ENCODE measurements around the gene MRPS12. TPM values are rescaled to one million over a fixed set of nuclear protein-coding genes. Genes with fewer than 3 reads are reported as not detected.
"Not testable (repeated sequence)": the region's sequence is repeated elsewhere in the genome, so short reads cannot be mapped to it uniquely, and the experiment has no call there.

Gene MRPS12
- total RNA-seq, 1 donor from 2014 or later = 17.1 TPM

DNA sequence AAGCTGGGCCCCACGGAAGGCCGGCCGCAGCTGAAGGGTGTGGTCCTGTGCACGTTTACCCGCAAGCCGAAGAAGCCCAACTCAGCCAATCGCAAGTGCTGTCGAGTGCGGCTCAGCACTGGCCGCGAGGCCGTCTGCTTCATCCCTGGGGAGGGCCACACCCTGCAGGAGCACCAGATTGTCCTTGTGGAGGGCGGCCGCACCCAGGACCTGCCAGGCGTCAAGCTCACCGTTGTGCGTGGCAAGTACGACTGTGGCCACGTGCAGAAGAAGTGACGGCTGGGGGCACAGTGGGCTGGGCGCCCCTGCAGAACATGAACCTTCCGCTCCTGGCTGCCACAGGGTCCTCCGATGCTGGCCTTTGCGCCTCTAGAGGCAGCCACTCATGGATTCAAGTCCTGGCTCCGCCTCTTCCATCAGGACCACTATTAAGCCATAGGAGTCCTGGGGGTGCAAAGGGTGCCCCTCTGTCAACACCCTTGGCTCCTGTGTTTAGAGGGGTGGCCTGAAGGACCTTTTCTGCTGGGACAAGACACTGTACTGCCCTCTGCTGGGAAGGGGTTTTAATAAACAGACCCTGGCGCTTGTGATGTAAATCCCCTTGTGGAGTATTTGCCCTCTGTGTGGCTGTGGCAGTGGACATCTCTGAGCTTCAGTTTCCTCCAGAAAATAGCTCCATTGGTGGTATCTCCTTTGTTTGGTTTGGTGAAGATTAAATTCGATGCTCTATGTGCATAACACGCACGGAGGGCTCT lies 1.9 kb downstream of the MRPS12 start:
- no peak for FAIRE-seq
- DNase-seq (ENCODE audit: low spot score in 2 of 2) = no peak

DNA sequence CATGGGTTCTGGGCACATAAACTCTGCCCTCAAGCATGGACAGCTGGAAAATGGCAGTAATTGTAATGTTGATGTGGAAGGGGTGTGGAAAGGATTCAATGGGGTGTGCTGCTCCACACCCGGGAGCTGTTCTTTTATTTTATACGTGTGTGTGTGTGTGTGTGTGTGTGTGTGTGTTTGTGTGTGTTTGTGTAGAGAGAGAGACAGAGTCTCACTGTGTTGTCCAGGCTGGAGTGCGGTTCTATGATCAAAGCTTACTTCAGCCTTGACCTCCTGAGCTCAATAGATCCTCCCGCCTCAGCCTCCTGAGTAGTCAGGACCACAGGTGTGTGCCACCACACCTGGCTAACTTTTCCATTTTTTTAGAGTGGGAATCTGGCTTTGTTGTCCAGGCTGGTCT lies 2.8 kb downstream of the MRPS12 start:
- DNase-seq (ENCODE audit: low spot score in 2 of 2) (no peak), FAIRE-seq (no peak)

DNA sequence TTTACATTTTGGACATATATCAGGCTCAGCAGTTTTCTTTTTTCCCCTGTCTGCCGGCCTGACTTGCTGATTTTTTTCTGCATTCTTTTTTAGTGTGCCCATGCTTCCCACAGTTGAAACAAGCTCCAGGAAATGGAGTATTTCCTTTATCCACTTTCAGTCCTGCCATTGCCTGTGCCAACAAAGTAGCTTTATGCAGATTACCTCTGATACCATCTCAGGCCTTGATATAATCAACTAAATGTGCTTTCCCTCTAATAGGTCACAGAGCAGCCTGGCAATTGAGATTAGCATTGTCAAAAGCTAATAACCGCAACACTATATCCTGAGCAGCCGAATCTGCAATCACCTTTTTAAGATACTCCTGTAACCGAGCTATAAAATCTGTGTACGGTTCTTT lies 9.2 kb downstream of the MRPS12 start:
- no peak for DNase-seq (ENCODE audit: low spot score in 2 of 2)
- FAIRE-seq = no peak

DNA sequence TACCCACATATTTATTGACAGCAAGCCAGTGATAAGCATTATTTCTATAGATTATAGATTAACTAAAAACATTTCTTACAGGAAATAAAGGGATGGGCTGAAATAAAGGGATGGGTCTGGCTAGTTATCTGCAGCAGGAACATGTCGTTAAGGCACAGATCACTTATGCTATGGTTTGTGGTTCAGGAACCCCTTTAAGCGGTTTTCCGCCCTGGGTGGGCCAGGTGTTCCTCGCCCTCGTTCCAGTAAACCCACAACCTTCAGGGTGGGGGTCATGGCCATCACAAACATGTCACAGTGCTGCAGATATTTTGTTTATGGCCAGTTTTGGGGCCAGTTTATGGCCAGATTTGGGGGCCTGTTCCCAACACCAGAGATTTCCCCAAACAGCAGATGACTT lies 10.7 kb downstream of the MRPS12 start:
- DNase-seq (ENCODE audit: low spot score in 2 of 2); FAIRE-seq: not testable (repeated sequence)

DNA sequence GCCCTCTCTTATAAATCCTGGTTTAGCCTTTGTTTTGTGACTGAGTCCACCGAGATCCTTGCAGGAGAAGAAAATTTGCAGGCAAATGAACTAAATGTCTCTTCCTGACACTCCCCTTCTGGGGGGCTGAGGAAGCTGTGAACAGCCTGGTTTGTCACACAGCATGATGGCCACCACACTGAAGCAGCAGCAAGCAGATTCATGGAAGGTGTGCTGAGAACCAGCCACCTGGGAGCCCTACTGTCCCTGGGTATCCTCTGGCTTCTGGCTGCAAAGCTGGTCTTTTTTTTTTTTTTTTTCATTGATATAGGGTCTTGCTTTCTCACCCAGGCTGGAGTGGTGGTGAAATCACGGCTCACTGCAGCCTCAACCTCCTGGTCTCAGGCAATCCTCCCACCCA lies 11.2 kb downstream of the MRPS12 start:
- FAIRE-seq = no peak
- DNase-seq (ENCODE audit: low spot score in 2 of 2) = no peak

DNA sequence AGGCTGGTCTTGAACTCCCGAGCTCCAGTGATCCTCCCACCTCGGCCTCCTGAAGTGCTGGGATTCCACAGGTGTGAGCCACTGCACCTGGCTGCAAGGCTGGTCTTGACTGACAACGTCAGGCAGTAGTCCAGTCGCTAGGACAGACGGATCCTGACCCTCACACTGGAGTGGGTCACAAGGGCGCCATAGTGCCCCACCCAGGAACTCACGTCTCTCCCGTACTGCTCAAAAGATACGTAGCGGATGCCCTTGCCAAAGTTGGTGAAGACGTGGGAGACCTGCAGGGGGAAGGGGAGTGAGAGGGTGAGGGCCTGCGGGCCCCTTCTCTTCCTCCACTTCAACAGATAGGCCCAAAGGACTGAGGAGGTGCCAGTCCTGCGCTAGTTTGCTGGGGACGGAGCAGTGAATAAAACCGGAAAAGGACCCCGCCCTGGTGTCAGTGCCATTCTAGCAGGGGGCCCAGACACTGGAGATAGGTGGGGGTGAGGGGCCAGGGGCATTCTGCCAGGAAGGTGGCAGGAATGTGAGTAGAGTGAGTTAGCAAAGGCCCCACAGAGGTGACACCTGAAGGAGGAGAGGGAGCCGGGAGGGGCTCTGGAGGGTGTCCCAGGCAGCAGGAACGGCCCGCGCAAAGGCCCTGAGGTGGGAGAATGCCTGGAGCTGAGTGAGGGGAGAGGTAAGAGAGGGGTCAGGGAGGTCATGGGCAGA lies 11.9 kb downstream of the MRPS12 start:
- DNase-seq (ENCODE audit: low spot score in 2 of 2) (no peak), FAIRE-seq (no peak)

DNA sequence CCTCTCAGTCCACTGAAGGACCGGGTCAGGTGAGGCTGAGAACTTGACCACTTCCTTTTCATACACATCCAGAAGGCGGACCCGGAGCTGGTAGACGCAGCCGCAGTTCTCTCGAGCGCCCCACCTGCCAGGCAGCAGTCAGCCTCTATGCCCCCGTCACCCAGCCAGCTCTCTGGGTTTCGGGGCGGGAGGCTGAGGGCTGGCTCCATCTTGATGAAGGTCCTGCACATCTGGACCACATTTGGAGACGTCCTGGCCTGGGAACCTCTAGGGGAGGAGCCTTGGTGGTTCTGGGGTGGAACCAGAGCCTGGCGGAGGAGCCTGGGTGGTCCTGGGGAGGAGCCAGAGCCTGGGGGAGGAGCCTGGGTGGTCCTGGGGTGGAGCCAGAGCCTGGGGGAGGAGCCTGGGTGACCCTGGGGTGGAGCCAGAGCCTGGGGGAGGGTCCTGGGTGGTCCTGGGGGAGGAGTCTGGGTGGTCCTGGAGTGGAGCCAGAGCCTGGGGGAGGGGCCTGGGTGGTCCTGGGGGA lies 14.3 kb downstream of the MRPS12 start:
- FAIRE-seq = no peak

DNA sequence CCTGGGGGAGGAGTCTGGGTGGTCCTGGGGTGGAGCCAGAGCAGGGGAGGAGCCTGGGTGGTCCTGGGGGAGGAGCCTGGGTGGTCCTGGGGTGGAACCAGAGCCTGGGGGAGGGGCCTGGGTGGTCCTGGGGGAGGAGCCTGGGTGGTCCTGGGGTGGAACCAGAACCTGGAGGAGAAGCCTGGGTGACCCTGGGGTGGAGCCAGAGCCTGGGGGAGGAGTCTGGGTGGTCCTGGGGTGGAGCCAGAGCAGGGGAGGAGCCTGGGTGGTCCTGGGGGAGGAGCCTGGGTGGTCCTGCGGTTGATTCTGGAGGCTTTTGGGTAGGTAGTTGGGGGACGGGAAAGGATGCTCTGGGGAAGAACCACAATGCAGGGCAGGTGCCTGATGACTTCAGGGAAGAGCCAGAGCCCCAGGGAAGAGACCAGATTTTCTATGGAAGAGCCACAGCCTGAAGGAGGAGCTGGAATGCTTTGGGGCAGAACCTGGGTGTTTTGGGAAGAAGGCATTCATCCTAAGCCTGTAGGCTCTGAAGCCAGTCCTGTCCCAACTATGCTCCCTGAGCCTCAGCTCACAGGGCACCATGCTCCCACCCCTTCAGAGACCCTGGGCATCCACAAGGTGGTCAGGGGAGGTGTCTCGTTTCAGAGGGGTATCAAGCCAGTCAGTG lies 15.0 kb downstream of the MRPS12 start:
- DNase-seq (ENCODE audit: low spot score in 2 of 2) (no peak), FAIRE-seq (no peak)

More for the DNA sequence above, 14.3 kb downstream of the MRPS12 start:
- DNase-seq (ENCODE audit: low spot score in 2 of 2) = no peak

DNA sequence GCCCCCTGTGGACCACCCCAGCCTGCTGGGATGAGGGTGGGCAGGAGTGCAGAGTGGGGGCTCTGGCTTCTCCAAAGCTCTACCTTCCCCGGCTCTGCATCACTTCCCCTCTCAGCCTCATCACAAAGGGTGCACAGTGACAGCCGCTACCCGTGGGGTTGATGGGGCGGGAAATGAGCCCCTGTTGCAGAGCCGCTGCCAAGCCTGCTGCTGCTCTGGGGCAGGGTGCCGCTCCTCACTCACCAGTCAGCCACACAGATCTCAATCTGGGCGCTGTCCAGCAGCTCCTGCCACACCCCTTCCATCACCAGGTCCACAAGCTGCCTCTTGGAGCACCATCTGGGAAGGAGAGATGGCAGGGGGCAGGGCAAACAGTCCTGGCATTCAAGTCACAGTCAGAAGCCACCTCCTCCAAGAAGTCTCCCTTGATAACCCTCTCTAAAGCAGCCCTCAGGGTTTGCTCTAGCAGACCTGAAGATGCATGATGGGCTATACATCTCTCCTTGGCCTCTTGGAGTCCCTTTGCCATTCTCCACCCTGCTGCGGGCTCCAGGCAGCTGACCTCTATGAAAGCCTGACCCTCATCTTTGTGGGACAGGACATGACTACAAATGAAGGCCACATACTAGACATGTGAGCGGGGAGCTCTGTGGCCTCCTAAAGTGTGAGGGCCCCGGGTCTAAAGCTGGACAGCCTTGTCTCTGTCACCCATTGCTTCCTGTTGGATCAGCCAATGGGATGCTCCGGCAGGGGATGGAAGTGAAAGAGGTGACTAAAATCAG lies 15.7 kb downstream of the MRPS12 start:
- no peak for FAIRE-seq
- DNase-seq (ENCODE audit: low spot score in 2 of 2) = no peak

DNA sequence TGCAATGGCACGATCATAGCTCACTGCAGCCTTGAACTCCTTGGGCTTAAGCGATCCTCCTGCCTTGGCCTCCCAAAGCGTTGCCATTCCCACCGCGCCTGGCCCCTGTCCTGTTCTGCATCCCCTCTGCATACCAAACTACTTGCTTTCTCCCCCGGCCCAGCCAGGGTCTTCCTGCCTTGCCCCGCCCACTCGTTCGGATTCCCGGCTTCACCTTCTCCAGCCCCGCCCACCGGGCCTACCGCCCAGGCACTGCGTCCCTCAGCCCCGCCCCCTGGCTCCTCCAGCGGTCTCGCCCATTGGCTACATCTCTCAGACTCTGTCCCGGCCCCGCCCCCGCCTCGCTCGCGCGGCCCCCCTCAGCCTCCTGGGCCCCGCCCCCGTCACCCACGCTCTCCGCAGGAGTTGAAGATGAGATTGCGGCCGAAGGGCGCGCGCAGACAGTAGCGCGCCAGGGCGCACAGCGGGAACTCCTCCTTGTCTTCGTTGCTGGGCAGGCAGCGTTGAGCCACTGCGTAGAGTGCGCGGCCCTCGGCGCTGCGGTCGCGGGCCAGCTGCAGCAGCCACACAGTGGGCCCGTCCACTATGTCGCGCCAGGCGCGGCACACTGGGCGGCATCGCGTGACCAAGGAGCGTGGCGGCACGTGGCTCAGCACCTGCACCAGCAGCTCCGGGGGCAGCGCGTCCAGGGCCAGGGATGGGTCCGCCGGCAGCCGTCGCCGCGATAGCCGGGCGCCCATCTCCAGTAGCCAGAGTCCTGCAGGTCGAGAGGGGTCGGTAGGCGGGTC lies 19.0 kb downstream of the MRPS12 start:
- FAIRE-seq = no peak
- DNase-seq (ENCODE audit: low spot score in 2 of 2) = peak; percentile 82 to 93

DNA sequence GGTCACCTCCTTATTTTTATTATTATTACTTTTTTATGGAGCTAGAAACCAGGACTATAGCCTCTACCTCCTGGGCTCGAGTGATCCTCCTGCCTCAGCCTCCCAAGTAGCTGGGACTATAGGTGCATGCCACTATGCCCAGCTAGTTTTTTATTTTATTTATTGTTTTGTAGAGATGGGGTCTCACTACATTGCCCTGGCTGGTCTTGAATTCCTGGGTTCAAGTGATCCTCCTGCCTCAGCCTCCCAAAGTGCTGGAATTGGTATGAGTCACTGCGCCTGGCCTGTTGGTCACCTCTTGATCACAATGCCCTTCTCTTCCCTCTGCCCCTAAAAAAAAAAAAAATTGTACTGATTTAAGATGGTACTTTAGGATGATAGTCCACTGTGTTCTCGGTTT lies 20.4 kb downstream of the MRPS12 start:
- FAIRE-seq = no peak
- no peak for DNase-seq (ENCODE audit: low spot score in 2 of 2)

DNA sequence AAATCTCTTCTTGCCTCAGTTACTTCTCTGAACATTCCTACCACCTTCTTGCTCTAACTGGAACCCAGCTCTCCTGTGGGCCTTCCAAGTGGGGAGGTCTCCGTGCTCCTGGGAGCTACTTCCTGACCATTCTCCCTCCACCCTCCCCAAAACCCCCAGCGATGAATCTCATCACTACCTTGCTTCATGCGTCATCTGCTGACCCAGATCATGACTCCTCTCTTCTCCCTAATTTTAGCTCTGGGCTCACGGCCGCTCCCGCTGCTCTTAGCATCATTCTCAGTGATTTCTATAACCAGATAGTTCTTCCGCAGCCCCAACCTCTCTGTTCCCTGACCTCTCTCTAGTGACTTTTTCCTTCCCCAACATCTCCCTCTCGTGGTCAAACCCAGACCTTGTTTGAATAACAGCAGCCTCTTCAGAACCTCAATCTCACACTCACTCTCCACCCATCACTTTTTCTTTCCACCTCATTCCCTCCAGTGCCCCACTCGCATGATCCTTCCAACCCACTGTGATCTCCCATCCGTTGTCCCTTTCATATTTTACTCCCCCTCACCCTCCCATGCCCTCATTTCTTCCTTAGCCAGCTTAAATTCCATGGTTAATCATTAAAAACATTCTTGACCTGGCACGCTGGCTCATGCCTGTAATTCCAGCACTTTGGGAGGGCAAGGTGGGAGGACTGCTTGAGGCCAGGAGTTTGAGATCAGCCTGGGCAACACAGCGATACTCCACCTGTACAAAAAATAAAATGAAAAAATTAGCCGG lies 21.8 kb downstream of the MRPS12 start:
- FAIRE-seq = no peak

DNA sequence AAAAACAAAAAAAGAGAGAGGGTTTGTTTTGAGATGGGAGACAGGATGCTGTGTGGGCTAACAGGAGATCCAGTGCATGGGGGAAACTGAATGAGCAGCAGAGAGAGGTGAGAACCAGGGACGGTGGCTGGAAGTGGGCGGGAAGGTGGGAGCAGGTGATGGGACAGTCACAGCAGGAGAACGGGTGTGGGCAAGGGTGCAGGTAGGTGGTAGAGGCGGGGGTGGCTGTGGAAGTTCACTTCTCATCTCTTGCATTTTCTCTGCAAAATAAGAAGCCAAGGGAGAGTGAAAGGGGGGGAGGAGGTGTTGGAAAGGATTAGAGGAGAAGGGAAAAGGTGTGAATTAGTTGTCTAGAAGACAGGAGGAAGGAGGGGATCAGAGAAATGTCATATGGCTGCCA lies 22.9 kb downstream of the MRPS12 start:
- FAIRE-seq (no peak), DNase-seq (ENCODE audit: low spot score in 2 of 2) (no peak)

More for the DNA sequence above, 21.8 kb downstream of the MRPS12 start:
- no peak for DNase-seq (ENCODE audit: low spot score in 2 of 2)

DNA sequence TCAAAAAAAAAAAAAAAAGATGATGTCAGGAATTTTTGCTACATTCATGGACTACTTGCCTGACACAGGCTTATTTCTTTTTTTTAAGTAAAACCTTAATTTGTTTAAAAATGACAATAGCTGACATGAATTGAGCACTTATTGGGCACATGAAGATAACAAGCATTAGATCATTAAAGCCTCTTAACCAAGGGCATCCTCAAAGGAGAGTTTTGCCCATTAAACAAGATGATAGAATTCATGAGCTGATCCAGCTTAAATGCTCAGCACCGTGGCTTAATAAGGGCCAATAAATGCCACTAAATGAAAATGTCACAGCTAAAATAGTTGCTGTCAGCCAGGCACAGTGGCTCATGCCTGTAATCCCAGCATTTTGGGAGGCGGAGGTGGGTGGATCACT lies 25.5 kb downstream of the MRPS12 start:
- FAIRE-seq = no peak
- DNase-seq (ENCODE audit: low spot score in 2 of 2) = no peak

DNA sequence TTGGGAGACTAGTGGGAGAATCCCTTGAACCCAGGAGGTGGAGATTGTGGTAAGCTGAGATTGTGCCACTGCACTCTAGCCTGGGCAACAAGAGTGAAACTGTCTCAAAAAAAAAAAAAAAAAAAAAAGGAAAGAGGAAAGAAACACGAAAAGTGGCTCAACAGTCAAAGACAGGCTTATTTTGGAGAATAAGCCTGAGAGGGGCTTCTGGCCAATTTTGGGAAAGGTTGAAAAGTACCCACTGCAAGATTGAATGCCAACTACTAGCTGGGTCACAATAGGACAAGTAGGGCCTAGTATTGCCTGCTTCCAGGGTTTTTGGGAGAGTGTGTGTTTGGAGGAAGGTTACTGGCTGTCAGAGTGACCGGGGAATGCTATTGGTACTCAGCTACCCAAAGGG lies 27.6 kb downstream of the MRPS12 start:
- FAIRE-seq (no peak), DNase-seq (ENCODE audit: low spot score in 2 of 2) (no peak)

DNA sequence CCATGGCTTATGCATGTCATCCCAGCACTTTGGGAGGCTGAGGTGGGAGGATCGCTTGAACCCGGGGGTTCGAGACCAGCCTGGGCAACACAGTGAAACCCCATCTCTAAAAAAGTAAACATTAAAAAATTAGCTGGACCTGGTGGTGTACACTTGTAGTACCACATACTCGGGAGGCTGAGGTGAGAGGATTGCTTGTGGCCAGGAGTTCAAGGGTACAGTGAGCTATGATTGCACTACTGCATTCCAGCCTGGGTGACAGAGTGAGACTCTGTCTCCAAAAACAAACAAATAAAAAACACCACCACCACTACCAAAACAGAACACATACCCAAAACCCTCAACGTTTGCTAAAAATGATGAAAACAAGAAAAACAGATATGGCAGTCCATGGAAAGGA lies 28.9 kb downstream of the MRPS12 start:
- no peak for DNase-seq (ENCODE audit: low spot score in 2 of 2)
- FAIRE-seq = no peak

DNA sequence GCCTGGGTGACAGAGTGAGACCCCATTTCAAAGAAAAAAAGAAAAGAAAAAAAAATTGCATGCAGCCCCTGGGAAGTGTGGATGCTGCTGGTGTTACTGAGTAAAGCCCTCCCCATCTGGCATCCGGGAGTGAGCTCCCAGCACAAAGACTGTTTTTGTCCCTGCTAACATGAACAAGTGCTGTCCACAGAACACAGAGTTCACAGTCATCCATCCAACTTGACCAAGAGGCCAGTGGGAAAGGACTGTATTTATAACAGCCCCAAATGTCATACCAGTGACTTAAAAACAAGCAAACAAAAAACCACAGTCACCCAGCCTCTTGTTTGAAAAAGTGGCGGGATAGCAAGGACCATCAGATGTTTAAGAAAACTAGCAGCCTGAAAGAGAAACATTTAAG lies 34.0 kb downstream of the MRPS12 start:
- FAIRE-seq (no peak), DNase-seq (ENCODE audit: low spot score in 2 of 2) (no peak)

DNA sequence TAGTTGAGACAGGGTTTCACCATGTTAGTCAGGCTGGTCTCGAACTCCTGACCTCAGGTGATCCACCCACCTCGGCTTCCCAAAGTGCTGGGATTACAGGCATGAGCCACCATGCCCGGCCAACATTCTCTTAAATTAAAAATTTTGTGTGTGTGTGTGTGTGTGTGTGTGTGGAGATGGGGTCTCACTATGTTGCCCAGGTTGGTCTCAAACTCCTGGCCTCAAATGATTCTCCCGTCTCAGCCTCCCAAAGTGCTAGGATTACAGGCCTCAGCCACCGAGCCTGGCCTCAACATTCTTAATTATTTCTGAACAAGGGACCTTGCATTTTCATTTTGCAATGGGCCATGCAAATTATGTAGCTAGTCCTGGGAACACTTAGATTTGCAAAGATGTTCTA lies 35.4 kb downstream of the MRPS12 start:
- FAIRE-seq; DNase-seq (ENCODE audit: low spot score in 2 of 2): not testable (repeated sequence)

Measured in frontal cortex (tissue), 4 donors.